ENCODE measurements around the gene CROCC2. TPM values are rescaled to one million over a fixed set of nuclear protein-coding genes. Genes with fewer than 3 reads are reported as not detected.

The CROCC2 gene
- total and polyA plus RNA-seq, 2 of the 13 experiments (the other 11 are each of a cell fraction or from before 2014, with no cell fraction given) = not detected

DNA sequence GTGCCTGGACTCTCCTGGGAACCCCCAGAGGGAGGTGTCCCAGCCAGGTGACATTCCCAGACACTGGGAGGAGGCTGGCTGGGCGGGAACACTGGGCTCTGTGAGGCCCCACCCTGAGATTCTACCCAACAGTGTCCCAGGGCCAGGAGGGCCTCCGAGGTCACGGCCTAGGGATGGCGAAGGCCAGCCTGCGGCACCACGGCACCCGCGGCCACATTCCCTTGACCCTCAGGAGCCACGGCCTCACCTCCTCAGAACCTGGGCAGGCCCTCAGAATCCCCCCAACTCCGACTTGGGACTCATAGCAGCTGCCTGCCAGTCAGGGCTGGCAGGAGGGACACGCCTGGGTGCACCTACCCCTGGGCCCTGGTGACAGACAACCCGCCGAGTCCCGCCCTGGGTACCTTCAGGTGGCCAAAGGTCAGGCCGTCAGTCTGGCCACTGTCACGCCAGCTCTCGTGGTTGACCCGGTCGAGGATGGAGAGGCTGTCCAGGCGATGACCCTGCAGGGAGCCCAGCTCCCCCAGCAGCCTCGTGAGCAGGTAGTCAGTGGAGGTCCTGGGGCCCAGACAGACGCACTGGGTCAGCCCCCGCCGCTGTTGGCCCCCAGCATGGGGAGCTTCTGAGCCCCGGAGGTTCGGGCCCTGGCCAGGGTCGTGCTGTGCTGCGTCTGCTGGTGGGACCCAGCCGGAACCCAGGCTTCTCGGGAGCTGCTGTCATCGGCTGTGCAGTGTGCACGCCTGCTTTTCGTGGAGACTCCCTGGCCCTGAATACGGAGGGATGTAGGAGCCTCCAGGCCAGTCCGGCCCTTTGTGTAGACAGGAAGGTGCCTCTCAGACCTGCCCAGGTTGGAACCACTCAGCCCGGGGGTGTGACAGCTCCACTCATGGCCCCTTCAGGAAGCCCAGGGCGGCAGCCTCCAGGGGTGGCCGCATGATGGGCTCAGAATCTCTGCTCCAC, 16.3 kb upstream of the CROCC2 start (continued):
- TF ChIP-seq TFE3 (CRISPR knock-in tag; IDR thresholded peaks at IDR 0.05) (no peak), MXD1 (CRISPR knock-in tag; IDR thresholded peaks at IDR 0.05) (no peak; the same call in 1 of the 2 replicates), NFIC (IDR thresholded peaks at IDR 0.05; ENCODE audit: low read length) (no peak), MNT (IDR thresholded peaks at IDR 0.05) (no peak), ZBTB20 (CRISPR knock-in tag; IDR thresholded peaks at IDR 0.05; ENCODE audit: borderline replicate concordance, low read depth) (no peak), ZNF256 (CRISPR knock-in tag; conservative IDR thresholded peaks at IDR 0.05) (no peak), ATF3 (CRISPR knock-in tag; IDR thresholded peaks at IDR 0.05) (no peak), SP4 (CRISPR knock-in tag; IDR thresholded peaks at IDR 0.05) (no peak), FOXO1 (CRISPR knock-in tag; IDR thresholded peaks at IDR 0.05) (no peak), ZSCAN31 (CRISPR knock-in tag; IDR thresholded peaks at IDR 0.05; ENCODE audit: low read depth) (no peak), FOXC1 (CRISPR knock-in tag; IDR thresholded peaks at IDR 0.05; ENCODE audit: borderline replicate concordance) (0 out of 2 replicates have a peak, but pooled peaks have one; percentile 51), ZNF513 (CRISPR knock-in tag; conservative IDR thresholded peaks at IDR 0.05) (no peak), HHEX (CRISPR knock-in tag; IDR thresholded peaks at IDR 0.05) (no peak), GABPB1 (CRISPR knock-in tag; IDR thresholded peaks at IDR 0.05) (peak; percentile 24; the same call in 1 of the 2 replicates), ZBTB38 (CRISPR knock-in tag; IDR thresholded peaks at IDR 0.05) (no peak), RARA (CRISPR knock-in tag; IDR thresholded peaks at IDR 0.05) (peak; percentile 44; the same call in 1 of the 2 replicates), RXRA (CRISPR knock-in tag; IDR thresholded peaks at IDR 0.05) (0 out of 2 replicates have a peak, but pooled peaks have one; percentile 35), MBD4 (IDR thresholded peaks at IDR 0.05; ENCODE audit: borderline replicate concordance, low read length) (no peak)
- TF ChIP-seq, protein P1, sequence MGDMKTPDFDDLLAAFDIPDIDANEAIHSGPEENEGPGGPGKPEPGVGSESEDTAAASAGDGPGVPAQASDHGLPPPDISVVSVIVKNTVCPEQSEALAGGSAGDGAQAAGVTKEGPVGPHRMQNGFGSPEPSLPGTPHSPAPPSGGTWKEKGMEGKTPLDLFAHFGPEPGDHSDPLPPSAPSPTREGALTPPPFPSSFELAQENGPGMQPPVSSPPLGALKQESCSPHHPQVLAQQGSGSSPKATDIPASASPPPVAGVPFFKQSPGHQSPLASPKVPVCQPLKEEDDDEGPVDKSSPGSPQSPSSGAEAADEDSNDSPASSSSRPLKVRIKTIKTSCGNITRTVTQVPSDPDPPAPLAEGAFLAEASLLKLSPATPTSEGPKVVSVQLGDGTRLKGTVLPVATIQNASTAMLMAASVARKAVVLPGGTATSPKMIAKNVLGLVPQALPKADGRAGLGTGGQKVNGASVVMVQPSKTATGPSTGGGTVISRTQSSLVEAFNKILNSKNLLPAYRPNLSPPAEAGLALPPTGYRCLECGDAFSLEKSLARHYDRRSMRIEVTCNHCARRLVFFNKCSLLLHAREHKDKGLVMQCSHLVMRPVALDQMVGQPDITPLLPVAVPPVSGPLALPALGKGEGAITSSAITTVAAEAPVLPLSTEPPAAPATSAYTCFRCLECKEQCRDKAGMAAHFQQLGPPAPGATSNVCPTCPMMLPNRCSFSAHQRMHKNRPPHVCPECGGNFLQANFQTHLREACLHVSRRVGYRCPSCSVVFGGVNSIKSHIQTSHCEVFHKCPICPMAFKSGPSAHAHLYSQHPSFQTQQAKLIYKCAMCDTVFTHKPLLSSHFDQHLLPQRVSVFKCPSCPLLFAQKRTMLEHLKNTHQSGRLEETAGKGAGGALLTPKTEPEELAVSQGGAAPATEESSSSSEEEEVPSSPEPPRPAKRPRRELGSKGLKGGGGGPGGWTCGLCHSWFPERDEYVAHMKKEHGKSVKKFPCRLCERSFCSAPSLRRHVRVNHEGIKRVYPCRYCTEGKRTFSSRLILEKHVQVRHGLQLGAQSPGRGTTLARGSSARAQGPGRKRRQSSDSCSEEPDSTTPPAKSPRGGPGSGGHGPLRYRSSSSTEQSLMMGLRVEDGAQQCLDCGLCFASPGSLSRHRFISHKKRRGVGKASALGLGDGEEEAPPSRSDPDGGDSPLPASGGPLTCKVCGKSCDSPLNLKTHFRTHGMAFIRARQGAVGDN (CRISPR knock-in tag; IDR thresholded peaks at IDR 0.05) = peak; percentile 90

All from HepG2 (cell line).